ENCODE results near the gene FAM76A.

GRCh38 chr1:27705545-27705944 lies 20.2 kb upstream of the FAM76A start:
- TF ChIP-seq CTCF (conservative IDR thresholded peaks at IDR 0.05; ENCODE audit: low read length): no peak
- no peak for TF ChIP-seq EZH2phosphoT487 (IDR thresholded peaks at IDR 0.05; ENCODE audit: borderline replicate concordance)

Measured in Loucy (cell line).